ENCODE results near the gene MSRB2.
"Not testable (repeated sequence)": the region's sequence is repeated elsewhere in the genome, so short reads cannot be mapped to it uniquely, and the experiment has no call there.

Gene MSRB2

DNA sequence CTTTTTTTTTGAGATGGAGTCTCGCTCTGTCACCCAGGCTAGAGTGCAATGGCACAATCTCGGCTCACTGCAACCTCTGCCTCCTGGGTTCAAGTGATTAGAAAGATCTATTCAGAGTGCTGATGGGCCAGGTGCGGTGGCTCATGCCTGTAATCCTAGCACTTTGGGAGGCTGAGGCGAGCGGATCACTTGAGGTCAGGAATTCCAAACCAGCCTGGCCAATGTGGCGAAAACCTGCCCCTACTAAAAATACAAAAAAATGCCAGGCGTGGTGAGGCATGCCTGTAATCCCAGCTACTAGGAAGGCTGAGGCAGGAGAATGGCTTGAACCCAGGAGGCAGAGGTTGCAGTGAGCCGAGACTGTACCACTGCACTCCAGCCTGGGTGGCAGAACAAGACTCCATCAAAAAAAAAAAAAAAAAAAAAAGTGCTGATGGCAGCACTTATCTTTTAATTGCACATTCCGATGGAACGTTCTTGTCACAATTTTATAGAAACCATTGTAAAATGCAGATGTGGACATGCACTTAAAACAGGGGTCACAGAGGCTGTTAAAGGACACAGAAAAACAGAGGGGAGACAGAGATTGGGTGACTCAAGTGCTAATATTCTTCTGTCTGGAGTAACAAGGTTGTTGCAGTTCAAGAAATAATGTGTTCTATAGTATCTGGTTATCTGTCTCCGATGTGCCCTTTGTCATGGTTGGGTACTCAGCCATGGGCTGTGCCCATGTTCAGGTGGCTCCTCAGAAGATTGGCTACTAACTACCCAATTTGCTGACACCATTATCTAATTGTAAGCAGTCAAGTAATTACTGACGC, 25.1 kb upstream of the MSRB2 start:
- DNase-seq, result not testable (repeated sequence)

DNA sequence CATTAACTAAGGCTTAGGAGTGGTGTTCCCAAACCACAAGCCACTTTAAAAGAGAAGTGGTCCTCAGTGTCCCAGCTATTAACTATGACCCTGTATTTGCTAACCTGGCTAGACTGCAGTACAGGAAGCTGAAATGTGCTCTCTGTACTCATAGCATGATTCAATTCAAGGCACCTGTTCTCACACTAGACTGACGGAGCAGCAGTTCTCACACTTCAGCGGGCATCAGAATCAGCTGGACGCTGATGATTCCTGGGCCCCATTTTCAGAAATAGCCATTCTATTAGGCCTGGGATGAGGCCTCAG, 24.5 kb upstream of the MSRB2 start:
- no peak for DNase-seq

DNA sequence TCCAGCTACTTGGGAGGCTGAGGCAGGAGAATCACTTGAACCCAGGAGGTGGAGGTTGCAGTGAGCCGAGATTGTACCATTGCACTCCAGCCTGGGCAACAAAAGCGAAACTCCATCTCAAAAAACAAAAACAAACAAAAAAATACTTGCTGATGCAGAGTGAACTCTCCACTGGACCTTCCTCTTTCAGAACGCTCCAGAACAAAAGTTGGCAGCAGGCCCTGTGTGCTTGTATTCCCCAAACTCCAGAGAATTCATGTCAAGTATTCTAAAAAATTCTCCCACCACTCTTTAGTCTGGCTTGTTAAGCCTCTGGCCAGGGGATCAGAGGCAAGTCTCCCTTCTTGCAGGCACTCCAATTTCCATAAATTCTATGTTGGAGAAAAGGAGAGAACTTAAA, 22.8 kb upstream of the MSRB2 start:
- DNase-seq, result peak in 2 of 3 donors; percentile 7 to 14

DNA sequence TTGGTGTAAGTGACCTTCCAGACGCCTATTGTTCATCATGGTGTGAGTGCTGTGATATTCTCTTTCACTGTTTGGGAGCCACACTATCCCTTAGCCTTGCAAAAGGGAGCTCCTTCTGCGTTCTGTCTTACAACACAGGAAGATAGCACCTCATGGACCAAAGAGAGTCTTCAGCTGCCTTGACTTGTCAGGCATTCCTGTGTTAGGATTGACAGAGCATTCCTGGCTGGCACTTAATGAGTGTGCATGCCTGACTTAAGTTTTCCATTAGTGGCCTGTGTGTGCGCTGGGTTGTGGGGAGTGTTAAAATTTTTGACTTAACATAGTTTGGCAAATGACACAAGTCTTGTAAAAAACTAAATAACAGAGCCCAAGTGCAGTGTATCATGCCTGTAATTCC, 21.9 kb upstream of the MSRB2 start:
- no peak for DNase-seq

DNA sequence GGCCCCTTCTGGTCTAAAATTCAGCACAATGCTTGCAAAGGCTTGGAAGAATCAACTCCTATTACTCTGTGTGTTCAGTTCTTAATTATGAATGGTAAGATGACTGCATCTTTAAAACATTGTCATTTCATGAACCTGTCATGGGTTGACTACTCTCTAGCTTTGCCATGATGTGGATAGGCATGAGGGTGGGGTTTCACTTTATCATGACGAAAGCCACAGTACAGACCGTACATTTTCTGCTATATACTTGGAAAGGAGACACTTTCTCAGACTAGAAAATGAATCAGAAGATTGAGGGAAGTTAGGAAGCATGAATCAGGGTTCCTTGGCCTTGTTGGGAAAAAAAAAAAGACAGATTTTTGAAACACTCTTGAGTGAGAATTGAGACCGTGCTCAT, 19.7 kb upstream of the MSRB2 start:
- DNase-seq, result no peak

DNA sequence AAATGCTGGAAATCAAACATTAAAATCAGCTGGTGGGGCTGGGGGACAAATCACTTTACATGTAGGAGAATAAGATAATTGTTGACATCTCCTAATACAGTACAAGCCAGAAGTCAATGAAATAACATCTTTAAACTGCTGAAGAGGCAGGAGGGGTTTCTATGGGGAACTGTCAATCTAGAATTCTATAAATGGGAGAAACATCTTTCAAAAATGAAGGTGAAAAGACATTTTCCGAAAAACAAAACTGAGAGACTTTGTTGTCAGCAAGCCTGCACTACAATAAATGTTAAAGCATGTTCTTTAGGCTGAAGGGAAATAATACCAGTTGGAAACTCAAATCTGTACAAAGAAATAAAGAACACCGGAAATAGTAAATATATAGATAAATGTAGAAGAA, 17.3 kb upstream of the MSRB2 start:
- DNase-seq, result no peak

DNA sequence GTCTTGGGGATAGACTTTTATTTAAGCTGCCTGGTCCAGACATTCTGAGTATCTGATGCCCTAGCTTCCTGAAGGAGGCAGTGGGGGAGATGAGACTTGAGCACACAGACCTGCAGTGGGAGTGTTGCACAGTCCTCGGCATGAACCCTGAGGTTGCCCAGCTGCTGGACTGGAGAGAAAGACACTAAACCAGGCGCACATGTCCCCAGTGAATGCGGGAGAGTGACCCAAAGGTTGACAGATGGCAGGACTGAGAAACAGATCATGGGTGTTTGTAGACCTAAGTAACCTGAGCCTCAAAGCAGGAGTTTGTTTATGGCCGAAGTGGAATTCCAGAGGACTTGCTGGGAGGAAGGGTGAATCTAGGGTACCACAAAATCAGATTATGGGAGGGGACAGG, 15.7 kb upstream of the MSRB2 start:
- no peak for DNase-seq

DNA sequence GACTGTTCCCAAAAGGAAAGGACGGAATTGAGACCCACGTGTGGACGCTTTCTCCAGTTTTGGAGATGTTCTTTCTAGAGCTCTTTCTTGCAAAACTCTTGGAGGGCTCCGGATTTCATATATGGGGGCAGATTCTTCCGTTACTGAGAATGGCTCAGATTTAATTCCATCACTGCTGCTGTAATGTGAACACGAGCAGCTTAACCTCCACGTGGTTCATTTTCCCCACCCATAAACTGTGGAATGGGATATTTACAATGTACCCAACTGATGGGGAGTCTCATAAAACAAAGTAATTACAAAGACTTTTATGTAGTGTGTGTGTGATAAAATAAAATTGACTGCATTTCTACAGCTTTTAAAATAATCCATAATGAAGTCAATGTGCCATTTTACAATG, 15.1 kb upstream of the MSRB2 start:
- no peak for DNase-seq

DNA sequence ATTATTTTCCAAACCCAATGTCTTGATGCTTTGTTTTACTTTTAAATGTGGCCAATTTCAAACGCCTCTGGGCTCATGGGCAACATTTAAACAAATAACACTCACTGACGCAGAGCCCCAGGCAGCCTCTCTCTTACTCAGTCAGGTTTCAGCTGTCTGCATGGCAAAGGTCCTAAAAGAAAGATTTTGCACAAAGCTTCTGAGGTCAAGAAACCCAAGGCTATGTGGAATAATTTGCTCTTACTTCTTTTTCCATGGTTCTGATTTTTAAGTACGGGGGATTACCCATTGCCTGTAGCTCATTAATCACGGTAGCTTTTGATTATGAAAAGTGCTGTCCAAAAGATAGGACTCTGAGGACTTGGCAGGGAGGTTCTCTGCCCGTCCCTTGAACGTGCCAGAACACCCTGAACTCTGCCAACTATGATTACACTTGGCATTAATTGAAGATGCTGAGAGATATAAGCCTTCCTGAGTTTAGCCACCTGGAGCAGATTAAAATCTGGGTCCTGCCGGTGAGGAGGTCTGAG, 14.1 kb upstream of the MSRB2 start:
- no peak for DNase-seq

DNA sequence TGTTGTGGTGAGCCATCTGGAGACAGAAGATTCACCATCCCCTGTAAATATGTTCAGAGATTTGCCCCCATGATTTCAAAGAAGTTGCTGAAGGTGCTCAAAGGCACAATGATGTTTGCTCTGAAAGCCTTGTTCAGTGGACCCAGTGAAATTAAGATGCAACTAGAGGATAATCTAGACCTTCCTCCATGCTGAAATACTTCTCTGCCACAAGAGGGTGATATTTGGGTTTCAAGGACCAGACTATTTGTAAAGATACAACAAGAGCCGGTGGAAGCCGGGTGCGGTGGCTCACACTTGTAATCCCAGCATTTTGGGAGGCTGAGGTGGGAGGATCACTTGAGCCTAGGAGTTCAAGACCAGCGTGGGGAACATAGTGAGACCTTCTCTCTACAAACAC, 13.5 kb upstream of the MSRB2 start:
- DNase-seq, result peak in 1 of 3 donors; percentile 14

DNA sequence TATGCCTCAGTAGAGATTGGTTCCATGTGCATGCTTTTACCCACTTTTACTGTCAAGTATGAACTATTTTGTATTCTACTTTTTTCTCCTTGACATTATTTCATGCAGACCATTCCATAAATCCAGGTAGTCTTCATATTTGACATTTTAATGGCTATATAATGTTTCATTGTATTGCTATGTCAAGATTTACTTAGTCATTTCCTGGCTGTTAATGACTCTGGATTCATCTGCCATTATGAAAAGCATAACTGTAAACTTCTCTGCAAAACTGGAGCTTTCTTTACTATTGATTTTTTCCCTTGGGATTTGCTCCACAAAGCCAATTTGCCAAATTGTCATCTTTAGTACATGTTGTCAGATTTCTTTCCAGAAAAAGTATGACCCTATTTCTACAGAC, 6.8 kb upstream of the MSRB2 start:
- DNase-seq, result no peak

DNA sequence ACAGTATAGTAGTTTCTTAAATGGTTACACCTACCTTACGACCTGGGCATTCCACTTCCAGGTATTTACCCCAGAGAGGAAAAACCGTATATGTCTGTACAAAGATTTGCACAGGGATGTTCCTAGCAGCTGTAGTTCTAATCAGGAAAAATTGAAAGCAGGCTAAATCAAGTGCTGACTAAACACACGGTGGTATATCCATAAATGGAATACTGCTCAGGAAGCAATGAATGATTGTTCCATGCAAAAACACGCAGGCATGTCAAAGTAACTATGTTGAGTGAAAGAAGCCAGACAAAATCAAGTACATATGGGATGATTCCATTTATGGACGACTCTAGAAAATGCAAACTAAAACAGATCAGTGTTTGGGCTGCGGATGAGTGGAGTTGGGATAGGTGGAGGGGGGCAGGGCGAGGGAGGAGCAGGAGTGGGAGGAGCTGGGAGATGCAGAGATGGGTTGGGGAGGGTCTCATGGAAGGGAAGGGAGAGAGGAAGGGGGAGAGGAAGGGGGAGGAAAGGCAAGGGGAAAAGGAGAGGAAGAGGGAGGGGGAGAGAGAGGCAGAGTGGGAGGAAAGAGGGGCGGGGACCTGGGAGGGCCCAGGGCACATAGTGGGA, 484 bp upstream of the MSRB2 start:
- no peak for DNase-seq

DNA sequence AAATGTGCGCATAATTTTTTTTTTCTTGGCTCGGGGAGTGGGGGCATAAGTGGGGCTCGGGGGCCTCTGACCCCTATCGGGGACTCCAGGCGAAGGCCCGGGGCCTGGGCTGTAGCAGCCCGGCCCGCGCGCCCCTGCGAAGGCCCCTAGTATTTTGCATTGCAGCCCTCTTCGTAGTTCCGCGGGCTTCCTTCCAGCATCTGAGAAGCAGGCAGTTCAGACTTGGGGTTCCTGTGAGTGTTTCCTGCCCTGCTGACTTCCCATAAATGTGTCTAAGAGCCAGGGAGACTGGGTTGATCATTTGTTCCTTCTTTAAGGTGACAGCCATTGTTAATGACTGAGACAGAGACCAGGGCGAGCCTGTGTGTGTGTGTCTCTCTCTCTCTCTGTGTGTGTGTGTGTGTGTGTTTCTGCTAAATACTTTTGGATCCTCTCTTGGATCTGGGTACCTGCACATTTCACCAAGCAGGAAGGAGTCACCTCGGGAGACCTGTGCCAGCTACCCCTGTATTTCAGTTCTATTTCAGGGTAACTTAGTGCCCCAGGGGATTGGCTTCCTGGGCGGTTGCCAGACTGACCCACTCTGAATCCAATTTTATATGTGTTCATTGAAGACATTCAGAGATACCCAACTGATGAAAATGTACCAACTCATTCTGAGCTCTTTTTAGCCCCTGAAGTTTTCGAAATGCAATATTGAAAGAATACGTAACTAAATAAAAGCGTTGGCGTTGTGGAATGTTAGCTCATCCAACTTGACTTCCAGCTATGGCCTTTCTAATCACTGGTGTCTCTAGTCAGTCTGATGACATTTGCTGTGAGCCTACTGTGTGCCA, 805 bp downstream of the MSRB2 start:
- peak; percentile 63 to 82 (median 67) for DNase-seq

DNA sequence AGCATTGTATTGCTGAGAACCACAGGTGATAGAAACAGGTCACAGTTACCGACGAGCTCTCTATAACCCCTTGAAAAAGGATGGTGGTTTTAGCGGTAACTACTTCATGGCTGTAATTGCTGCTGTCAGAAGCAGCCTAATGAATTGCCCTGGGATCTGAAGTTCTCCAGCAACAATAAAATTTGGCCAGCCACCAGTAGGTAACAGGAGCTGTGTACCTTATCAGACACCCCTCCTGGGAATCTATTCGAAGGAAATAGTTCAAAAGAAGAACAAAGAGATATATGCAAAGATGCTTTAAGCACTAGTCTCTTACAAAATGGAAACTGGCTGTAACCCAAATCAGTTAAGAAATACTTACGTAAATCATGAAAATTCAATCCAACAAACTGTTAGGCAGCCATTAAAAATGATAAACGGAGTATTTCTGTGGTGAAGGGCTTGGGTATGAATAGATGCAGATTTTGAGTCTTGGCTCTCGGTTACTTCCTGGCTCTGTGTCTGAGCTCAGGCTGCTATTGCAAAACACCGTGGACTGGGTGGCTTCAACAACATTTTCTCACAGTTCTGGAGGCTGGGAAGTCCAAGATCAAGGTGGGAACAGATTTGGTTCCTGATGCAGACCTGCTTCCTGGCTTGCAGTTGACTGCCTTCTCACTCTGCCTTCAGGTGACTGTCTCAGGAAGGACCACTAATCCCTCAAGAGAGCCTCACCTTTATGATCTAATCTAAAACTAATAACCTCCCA, 1.6 kb downstream of the MSRB2 start:
- DNase-seq, result peak in 1 of 3 donors; percentile 19

DNA sequence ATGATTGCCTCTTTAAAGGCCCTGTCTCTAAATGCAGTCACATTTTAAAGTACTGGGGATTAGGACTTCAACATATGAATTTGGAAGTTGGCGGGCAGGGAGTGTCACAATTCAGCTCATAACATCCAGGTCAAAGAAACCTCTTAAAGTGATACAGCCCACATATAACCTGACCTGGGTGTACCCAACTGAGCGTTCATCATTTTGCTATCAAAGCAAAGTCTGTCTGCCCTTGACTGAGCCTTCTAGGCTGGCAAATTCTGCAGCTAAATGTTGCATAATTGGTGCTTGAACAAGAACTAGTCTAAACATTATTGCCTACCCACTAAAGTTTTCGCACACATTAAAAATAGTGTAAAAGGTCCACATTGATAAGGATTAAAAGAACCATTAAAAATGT, 3.7 kb downstream of the MSRB2 start:
- no peak for DNase-seq

DNA sequence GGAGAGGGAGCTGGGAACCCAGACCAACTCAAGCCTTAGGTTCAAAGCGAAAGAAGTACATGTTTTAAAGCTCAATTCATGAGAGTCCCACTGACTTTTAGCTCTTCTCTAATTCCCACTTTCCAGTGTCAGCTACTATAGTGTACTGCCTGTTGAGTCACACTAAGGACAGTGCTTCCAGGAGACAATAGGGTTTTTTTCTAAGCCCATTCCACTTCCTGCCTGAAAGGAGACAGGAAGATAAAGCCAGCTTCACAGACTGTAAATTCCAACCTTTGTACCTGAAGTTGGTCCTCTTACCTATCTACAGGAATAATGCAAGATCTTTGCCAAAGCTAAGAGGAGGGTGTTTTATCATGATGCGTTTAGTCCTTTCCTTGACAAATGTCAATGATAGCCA, 4.4 kb downstream of the MSRB2 start:
- no peak for DNase-seq

DNA sequence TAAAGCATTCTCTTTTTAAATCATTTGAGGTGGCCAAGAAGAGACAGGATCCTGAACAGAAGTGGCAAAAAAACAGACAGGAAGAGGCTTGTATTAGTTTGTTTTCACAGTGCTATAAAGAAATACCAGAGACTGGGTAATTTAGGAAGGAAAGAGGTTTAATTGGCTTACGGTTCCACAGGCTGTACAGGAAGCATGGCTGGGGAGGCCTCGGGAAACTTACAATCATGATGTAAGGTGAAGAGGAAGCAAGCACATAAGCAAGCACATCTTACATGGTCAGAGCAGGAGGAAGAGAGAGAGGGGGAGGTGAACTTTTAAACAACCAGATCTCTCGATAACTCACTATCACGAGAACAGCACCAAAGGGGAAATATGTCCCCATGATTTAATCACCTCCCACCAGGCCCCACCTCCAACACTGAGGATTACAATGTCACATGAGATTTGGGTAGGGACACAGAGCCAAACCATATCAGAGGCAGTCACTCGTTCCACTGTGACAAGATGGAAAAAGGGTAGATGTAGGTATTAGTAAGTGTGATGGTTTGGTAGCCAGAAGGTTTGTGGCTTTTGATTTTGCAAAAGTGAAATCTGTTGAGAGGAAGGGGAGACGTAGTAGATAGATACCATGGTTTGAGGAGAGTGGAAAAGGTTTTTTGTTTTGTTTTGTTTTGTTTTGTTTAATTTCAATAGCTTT, 5.1 kb downstream of the MSRB2 start:
- no peak for DNase-seq

DNA sequence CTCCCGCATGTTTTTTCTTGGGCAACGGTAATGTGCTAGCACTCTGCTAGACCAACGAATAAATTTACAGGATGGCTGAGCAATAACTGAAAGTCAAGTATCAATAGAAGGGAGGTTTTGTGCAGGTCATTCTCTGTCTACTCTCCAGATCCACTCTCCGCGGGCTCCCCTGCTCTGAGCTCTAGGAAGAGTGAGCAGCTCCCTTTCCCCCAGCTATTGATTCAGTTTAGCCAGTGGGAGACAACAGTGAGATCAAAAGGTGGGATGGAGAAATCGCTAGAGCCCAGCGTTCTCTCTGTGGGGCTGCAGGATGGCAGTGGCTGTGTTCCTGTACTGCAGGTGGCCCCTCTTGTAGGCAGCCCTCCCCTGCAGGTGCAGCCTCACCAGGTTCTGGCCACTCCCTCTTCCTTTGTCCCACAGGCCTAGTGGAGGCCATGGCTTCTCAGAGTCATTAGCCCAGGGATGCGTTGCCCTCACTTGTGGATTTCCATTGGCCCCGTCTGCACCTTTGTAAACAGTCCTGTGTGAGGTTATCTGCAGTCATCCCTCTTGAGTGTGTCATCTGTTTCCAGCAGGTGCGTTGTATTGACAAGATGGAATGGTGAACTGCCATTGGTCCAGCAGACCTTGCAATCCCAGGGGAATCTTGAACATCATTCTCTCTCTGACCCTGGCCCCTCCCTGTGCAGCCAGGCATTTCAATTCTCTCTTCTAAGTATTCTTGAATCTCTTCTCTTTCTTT, 11.1 kb downstream of the MSRB2 start:
- DNase-seq, result no peak

DNA sequence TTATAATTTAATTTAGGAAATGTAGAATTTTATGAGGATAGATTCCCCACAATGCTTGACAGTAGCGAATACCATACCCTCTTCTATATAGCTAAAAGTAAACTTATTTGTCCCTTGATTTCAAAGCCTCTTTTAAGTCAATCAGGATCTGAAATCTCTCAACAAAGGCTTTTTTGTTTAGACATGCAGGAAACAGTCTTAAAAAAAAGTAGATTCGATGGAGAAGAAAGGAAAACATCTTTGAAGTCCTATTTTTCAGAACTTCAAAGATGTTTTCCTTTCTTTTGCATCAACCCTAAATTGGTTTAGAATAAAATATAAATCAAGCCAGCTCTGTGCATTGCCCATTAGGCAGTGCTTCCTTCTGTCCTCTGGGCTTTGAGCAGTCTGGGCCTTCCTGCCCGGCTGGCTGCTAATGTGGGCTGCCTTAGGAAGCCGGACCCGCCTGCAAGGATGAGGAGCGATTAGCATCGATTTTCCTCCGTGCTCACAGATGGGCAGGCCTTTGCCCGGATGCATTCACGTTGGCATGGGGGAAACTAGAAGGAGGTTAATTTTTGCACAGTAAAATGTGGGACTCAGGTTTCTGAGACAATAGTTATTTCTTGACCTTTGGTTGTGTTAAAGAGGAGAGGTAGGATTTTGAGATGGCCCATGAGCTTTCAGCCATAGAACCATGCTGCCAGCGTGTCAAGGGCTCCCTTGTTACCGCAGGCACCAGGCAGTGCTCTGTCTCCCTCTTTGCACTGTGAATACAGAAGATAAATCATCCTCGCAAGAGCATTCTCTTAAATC, 15.5 kb downstream of the MSRB2 start:
- no peak for DNase-seq

DNA sequence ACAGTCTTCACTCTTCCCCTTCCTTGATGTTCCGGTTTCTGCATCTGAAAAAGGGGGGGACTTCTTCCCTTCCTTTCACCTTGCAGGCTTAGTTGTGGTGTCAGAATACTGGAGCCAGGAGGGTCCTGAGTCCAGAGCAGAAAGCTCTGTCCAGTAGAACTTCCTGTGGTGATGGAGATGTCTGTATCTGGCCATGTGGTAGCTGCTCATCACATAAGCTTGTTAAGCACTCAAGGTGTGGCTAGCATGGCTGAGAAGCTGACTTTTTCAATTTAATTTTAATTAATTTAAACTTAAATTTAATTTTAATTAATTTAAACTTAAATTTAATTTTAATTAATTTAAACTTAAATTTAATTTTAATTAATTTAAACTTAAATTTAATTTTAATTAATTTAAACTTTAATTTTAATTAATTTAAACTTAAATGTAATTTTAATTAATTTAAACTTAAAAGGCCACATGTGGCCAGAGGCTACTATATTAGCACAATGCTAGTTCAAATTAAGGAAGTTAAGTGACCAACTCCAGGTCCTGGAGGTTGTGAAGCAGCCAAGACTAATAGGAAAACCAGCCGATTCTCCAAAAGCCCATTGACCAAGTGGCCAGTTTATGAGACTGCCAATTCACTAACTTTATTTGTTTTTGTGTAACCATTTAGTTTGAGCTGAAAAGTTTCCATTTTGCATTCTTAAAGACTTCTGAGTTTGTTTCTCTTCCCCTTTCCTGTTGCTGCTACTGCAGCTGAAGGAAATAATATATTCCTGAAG, 16.3 kb downstream of the MSRB2 start:
- DNase-seq, result no peak

All from suppressor macrophage treated with lipopolysaccharide for 1 hour (primary cell).